ENCODE data around the gene ZNF350.
"Not testable (repeated sequence)": the region's sequence is repeated elsewhere in the genome, so short reads cannot be mapped to it uniquely, and the experiment has no call there.

ZNF350 gene

DNA sequence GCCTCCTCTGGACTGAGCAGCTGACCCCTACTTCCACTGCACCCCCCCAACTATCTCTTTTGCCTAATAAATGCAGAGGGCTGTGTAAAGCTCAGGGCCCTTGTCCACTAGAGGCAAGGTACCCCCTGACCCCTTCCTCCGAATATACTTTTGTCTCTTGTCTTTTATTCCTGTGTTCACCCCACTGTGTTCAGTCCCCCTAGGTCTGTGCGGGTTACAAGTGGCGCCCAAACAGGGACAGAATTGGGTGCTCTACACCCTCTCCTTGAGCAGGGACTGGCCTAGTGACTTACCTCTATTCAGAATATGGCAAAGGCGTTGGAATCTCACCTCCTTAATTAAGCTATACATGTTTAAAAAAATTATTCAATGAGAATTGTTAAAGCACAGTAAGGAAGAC, 15.0 kb downstream of the ZNF350 start:
- no peak for DNase-seq (ENCODE audit: low read depth in 2 of 2)

DNA sequence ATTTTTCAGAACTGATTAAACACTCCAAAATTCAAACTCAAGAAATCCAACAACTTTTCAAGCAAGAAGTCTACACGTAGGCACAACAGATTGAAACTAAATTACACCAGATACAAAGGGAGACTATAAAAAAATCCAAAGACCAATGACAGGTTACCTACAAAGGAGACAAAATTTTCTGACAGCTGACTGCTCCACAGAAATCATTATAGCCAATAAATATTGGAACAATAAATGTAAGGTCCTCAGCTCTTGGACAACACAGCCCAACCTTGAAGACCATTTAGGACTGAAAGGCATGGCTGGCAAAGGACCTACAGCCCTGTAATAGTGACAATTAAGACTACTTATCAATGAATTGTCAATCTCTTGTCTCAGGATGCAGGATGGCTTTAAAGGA, 15.9 kb downstream of the ZNF350 start:
- DNase-seq (ENCODE audit: low read depth in 2 of 2), result no peak

DNA sequence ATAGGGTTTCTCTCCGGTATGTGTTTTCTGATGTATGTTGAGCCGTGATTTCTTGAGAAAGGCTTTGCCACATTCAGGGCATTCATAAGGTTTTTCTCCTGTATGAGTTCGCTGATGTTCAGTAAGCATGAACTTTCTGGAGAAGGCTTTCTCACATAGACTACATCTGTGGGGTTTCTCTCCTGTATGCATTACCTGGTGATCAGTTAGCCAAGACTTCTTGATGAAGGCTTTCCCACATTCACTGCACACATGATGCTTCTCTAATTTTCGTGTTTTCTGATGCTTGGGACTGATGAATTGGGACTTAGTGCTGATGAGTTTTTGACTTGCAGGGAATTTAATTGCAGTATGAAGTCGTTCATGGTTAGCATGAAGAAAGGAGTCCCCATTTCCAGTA, 21.1 kb downstream of the ZNF350 start:
- no peak for DNase-seq (ENCODE audit: low read depth in 2 of 2)

GRCh38 chr19:51960621-51961233, 25.9 kb downstream of the ZNF350 start:
- not testable (repeated sequence) for DNase-seq (ENCODE audit: low read depth in 2 of 2)

GRCh38 chr19:51959791-51960190, 26.8 kb downstream of the ZNF350 start:
- DNase-seq (ENCODE audit: low read depth in 2 of 2), result no peak

DNA sequence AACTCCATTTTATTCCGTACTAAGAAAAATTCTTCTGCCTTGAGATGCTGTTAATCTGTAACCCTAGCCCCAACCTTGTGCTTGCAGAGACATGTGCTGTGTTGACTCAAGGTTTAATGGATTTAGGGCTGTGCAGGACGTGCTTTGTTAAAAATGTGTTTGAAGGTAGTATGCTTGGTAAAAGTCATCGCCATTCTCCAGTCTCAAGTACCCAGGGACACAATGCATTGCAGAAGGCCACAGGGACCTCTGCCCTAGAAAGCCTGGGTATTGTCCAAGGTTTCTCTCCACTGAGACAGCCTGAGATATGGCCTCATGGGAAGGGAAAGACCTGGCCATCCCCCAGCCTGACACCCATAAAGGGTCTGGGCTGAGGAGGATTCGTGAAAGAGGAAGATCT, 28.8 kb downstream of the ZNF350 start:
- not testable (repeated sequence) for DNase-seq (ENCODE audit: low read depth in 2 of 2)

- no peak for DNase-seq (ENCODE audit: low read depth in 2 of 2)
Measured at GRCh38 chr19:51948975-51949374, 37.7 kb downstream of the ZNF350 start.

GRCh38 chr19:51946602-51947001, 40.0 kb downstream of the ZNF350 start:
- DNase-seq (ENCODE audit: low read depth in 2 of 2), result no peak

DNA sequence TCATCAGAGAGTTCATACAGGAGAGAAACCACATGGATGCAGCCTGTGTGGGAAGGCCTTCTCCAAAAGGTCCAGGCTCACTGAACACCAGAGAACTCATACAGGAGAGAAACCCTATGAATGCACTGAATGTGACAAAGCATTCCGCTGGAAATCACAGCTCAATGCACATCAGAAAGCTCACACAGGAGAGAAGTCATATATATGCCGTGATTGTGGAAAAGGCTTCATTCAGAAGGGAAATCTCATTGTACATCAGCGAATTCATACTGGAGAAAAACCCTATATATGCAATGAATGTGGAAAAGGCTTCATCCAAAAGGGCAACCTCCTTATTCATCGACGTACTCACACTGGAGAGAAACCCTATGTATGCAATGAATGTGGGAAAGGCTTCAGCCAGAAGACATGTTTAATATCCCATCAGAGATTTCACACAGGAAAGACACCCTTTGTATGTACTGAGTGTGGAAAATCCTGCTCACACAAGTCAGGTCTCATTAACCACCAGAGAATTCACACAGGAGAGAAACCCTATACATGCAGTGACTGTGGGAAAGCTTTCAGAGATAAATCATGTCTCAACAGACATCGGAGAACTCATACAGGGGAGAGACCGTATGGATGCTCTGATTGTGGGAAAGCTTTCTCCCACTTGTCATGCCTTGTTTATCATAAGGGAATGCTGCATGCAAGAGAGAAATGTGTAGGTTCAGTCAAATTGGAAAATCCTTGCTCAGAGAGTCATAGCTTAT, 41.7 kb downstream of the ZNF350 start:
- no peak for DNase-seq (ENCODE audit: low read depth in 2 of 2)

- no peak for DNase-seq (ENCODE audit: low read depth in 2 of 2)
Measured at GRCh38 chr19:51938936-51939335, 47.7 kb downstream of the ZNF350 start.

- DNase-seq (ENCODE audit: low read depth in 2 of 2), result no peak
Measured at GRCh38 chr19:51931921-51932320, 54.7 kb downstream of the ZNF350 start.

DNA sequence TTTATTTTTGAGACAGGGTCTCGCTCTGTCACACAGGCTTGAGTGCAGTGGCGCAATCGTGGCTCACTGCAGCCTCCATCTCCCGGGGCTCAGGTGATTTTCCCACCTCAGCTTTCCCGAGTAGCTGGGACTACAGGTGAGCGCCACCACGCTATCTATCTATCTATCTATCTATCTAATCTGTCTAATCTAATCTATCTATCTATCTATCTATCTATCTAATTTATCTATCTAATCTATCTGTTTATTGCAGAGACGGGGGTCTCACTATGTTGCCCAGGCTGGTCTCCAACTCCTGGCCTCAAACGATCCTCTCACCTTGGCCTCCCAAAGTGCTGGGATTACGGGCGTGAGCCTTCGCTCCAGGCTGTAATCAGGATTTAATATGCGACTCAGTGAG, 58.8 kb downstream of the ZNF350 start:
- DNase-seq (ENCODE audit: low read depth in 2 of 2), result no peak

- peak; percentile 74 to 78 for DNase-seq (ENCODE audit: low read depth in 2 of 2)
Measured at GRCh38 chr19:51926784-51927741, 59.6 kb downstream of the ZNF350 start, which contains the start of gene ZNF613. TSS of gene ZNF613 (plus strand) at chr19:51927472. CDS start at chr19:51936221, 8,749 bp downstream.

DNA sequence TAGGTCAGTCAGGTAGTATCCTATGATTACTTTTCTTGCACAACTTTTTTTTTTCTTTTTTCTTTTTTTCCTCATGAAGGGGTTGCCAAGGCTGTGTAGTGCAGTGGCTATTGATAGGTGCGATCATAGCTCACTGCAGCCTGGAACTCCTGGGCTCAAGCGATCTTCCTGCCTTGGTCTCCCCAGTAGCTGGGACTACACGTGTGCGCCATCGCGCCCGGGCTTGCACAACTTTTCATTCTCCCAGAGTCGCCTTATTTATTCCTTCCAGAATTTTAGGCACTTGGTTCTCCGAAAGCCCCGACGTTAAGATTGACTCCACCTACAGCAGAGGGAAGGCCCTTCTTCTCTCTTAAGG, 60.2 kb downstream of the ZNF350 start:
- no peak for DNase-seq (ENCODE audit: low read depth in 2 of 2)

- no peak for DNase-seq (ENCODE audit: low read depth in 2 of 2)
Measured at GRCh38 chr19:51921949-51922348, 64.7 kb downstream of the ZNF350 start.

DNA sequence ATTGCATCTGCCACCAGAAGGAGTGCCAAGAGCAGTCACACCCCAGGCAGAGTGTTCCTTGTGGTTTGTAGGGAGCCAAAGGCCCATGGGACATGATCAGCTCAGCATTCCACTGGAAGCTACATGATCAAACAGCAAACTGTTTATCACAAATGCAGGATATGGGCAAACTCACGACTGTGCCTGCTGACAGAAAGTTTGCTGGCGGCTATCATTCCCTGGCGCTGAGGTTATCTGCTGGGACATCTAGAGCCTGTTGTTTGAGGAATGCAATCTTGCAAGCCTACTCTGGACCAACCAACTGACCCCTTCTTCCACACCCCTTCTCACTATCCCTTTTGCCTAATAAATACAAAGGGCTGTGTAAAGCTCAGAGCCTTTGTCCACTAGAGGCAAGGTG, 67.0 kb downstream of the ZNF350 start:
- no peak for DNase-seq (ENCODE audit: low read depth in 2 of 2)

DNA sequence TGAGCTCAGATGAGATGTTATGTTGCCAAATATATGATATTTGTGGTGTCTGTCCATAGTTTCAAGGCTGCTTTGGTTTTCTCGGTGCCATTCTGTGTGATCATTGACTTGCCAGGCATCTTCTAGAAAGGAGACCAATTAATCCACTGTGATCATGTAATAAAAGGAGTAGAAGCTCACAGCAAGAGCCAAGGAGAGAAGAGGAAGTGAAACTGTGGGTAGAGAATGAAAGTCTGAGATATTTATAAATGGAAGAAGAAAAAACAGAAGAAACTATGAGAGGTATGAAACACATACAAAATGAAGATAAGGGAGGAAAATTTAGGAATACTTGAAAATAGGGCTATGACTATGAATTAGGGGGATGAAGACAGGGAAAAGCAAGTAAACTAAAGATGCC, 70.5 kb downstream of the ZNF350 start:
- DNase-seq (ENCODE audit: low read depth in 2 of 2), result no peak

DNA sequence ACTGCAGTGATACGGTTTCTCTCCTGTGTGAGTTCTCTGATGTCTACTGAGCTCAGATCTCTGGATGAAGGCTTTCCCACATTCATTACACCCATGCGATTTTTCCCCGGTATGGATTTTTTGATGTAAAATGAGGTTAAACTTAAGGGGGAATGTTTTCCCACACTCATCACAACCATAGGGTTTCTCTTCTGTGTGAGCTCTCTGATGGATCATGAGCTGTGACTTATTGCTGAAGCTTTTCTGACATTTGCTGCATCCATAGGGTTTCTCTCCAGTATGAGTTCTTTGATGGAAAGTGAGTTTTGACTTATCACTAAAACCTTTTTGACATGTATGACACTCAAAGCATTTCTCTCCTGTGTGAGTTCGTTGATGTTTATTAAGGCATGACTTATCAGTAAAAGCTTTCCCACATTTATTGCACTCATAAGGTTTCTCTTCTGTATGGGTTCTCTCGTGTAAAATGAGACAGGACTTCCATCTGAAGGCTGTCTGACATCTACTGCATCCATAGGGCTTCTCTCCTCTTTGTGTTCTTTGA, 71.2 kb downstream of the ZNF350 start:
- DNase-seq (ENCODE audit: low read depth in 2 of 2), result no peak

All from activated CD4-positive, alpha-beta T cell treated with anti-CD3 and anti-CD28 coated beads for 24 hours (primary cell).